Measurements from ENCODE around the gene TSPAN13.

TSPAN13 gene

DNA sequence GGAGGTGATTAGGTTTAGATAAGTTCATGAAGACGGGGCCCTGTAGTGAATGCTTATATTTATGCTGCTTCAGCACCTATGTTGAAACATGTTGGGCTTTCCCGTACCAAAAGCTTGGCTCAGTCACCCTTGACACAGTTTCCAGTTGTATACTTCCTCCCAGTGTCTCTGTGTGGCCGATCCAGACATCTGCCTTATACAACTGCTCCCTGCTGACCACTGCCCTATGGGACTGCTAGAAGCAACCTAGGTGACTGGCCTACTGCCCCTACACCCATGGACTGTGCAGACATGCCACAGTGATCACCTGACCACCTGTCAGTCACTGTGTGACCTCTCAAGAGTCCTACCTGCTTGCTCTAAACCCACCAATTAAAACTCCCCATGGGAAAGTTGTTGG, 22.6 kb upstream of the TSPAN13 start:
- TF ChIP-seq CTCF (IDR thresholded peaks at IDR 0.05; ENCODE audit: low read length) = no peak
- TF ChIP-seq EZH2 (IDR thresholded peaks at IDR 0.05; ENCODE audit: borderline replicate concordance, low read length) = no peak
- no peaks in the 10 kb centered on the region for H3K4me1 ChIP-seq (ENCODE audit: insufficient read depth, low read length, severe bottlenecking)
- no peak overlapping the region for H2AFZ ChIP-seq (ENCODE audit: low read length)
- no peaks in the 10 kb centered on the region for H3K9me2 ChIP-seq (ENCODE audit: low read depth, low read length)
- H3K79me2 ChIP-seq (ENCODE audit: insufficient read depth, low read length) = no peaks in the 10 kb centered on the region
- H3K9me3 ChIP-seq (ENCODE audit: low read length) = no peaks in the 10 kb centered on the region
- no peaks in the 10 kb centered on the region for H4K20me1 ChIP-seq (ENCODE audit: insufficient read depth, low read length)
- no peaks in the 10 kb centered on the region for H3K27me3 ChIP-seq (ENCODE audit: insufficient read depth, low read length)
- no peak overlapping the region for H3K9ac ChIP-seq (ENCODE audit: low read length)
- H3F3A ChIP-seq (ENCODE audit: insufficient read depth, low read length) = no peaks in the 10 kb centered on the region
- no peak overlapping the region for H3K4me3 ChIP-seq (ENCODE audit: low read depth, low read length, poor library complexity, severe bottlenecking)
- H3K27ac ChIP-seq (ENCODE audit: low read depth, low read length, poor library complexity, severe bottlenecking) = no peak overlapping the region
- H3K36me3 ChIP-seq (ENCODE audit: insufficient read depth, low read length) = no peaks in the 10 kb centered on the region
- H3K4me2 ChIP-seq (ENCODE audit: low read length) = no peak overlapping the region

DNA sequence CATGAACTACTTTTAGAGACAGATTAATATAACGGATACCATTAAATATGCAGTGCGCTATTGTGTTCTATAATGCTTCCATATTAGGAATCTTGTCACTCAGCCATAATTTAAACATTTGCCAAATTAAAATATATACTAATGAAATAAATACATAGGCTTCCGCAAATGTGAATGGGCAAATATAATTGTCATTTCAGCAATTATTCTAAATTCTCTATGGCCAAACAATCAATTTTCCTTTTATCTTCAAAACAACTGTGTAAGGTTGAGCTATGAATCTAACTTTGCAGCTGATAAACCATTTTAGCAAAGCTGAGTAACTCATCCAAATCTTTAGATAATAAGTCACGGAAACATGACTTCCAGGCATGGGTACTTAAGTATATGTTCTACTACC, 20.7 kb upstream of the TSPAN13 start:
- H3K36me3 ChIP-seq (ENCODE audit: insufficient read depth, low read length) = no peaks in the 10 kb centered on the region
- H3K27me3 ChIP-seq (ENCODE audit: insufficient read depth, low read length) = no peaks in the 10 kb centered on the region
- no peak overlapping the region for H3K4me2 ChIP-seq (ENCODE audit: low read length)
- no peak overlapping the region for H3K9ac ChIP-seq (ENCODE audit: low read length)
- H3K79me2 ChIP-seq (ENCODE audit: insufficient read depth, low read length) = no peaks in the 10 kb centered on the region
- H4K20me1 ChIP-seq (ENCODE audit: insufficient read depth, low read length) = no peaks in the 10 kb centered on the region
- H2AFZ ChIP-seq (ENCODE audit: low read length) = no peak overlapping the region
- no peaks in the 10 kb centered on the region for H3K9me3 ChIP-seq (ENCODE audit: low read length)
- H3K4me3 ChIP-seq (ENCODE audit: low read depth, low read length, poor library complexity, severe bottlenecking) = no peak overlapping the region
- no peaks in the 10 kb centered on the region for H3K4me1 ChIP-seq (ENCODE audit: insufficient read depth, low read length, severe bottlenecking)
- no peak overlapping the region for H3K27ac ChIP-seq (ENCODE audit: low read depth, low read length, poor library complexity, severe bottlenecking)
- no peak for TF ChIP-seq CTCF (IDR thresholded peaks at IDR 0.05; ENCODE audit: low read length)
- TF ChIP-seq EZH2 (IDR thresholded peaks at IDR 0.05; ENCODE audit: borderline replicate concordance, low read length) = no peak
- no peaks in the 10 kb centered on the region for H3K9me2 ChIP-seq (ENCODE audit: low read depth, low read length)
- H3F3A ChIP-seq (ENCODE audit: insufficient read depth, low read length) = no peaks in the 10 kb centered on the region

GRCh38 chr7:16734148-16734726, 19.3 kb upstream of the TSPAN13 start:
- Histone ChIP-seq H3K79me2 (ENCODE audit: insufficient read depth, low read length) (no peaks in the 10 kb centered on the region), H3K36me3 (ENCODE audit: insufficient read depth, low read length) (no peaks in the 10 kb centered on the region), H3K9ac (ENCODE audit: low read length) (no peak overlapping the region), H2AFZ (ENCODE audit: low read length) (no peak overlapping the region), H3K4me3 (ENCODE audit: low read depth, low read length, poor library complexity, severe bottlenecking) (no peak overlapping the region), H3F3A (ENCODE audit: insufficient read depth, low read length) (no peaks in the 10 kb centered on the region), H3K4me2 (ENCODE audit: low read length) (no peak overlapping the region), H4K20me1 (ENCODE audit: insufficient read depth, low read length) (no peaks in the 10 kb centered on the region), H3K27me3 (ENCODE audit: insufficient read depth, low read length) (no peaks in the 10 kb centered on the region), H3K9me3 (ENCODE audit: low read length) (no peaks in the 10 kb centered on the region), H3K9me2 (ENCODE audit: low read depth, low read length) (no peaks in the 10 kb centered on the region), H3K4me1 (ENCODE audit: insufficient read depth, low read length, severe bottlenecking) (no peaks in the 10 kb centered on the region), H3K27ac (ENCODE audit: low read depth, low read length, poor library complexity, severe bottlenecking) (no peak overlapping the region)
- TF ChIP-seq EZH2 (IDR thresholded peaks at IDR 0.05; ENCODE audit: borderline replicate concordance, low read length) = no peak
- no peak for TF ChIP-seq CTCF (IDR thresholded peaks at IDR 0.05; ENCODE audit: low read length)

Measured in OCI-LY1 (cell line).